GM12892 (cell line): Measurements from ENCODE around the gene NAGS.
"Not testable (repeated sequence)": the region's sequence is repeated elsewhere in the genome, so short reads cannot be mapped to it uniquely, and the experiment has no call there.

Experiments
- POLR2A ChIP-seq: IDR thresholded peaks from 2 replicates; pipeline ENCODE4 v1.6.1; 2011; ENCODE audit warnings: low read depth, low read length, control low read depth
- POLR2AphosphoS5 ChIP-seq: IDR thresholded peaks from 2 replicates; pipeline ENCODE4 v1.6.1; 2011; ENCODE audit warnings: low read depth, low read length, control low read depth
- TAF1 ChIP-seq: IDR thresholded peaks from 2 replicates; pipeline ENCODE4 v1.6.1; 2011; ENCODE audit warnings: low read depth, mild to moderate bottlenecking, control low read depth, low read length, borderline replicate concordance

GRCh38 chr17:43997180-43997579 is 7.2 kb upstream of the NAGS start:
- not testable (repeated sequence) for TF ChIP-seq TAF1, POLR2A, POLR2AphosphoS5
